Measurements from ENCODE around the gene FAHD1. TPM values are rescaled to one million over a fixed set of nuclear protein-coding genes. Genes with fewer than 3 reads are reported as not detected.
"Not testable (repeated sequence)": the region's sequence is repeated elsewhere in the genome, so short reads cannot be mapped to it uniquely, and the experiment has no call there.

FAHD1 gene
- total RNA-seq, 2 donors from 2014 or later: 13.9 to 14.5 TPM

GRCh38 chr16:1861730-1862129, 34.7 kb downstream of the FAHD1 start:
- Mint-ChIP-seq H3K4me1 (ENCODE audit: low read depth in 2 of 2) (no peaks in the 10 kb centered on the region), H3K4me3 (no peak overlapping the region), H3K27ac (no peak overlapping the region), H3K9me3 (no peaks in the 10 kb centered on the region), H3K36me3 (no peaks in the 10 kb centered on the region), H3K27me3 (peaks cover 35 to 41% of the 10 kb centered on the region in 2 donors)
- DNase-seq (ENCODE audit: low spot score): no peak
- no peak for ATAC-seq

GRCh38 chr16:1862394-1862793, 35.4 kb downstream of the FAHD1 start:
- peaks cover 28 to 36% of the 10 kb centered on the region in 2 donors for H3K27me3 Mint-ChIP-seq
- no peak for DNase-seq (ENCODE audit: low spot score)
- H3K27ac Mint-ChIP-seq: no peak overlapping the region
- no peaks in the 10 kb centered on the region for H3K4me1 Mint-ChIP-seq (ENCODE audit: low read depth in 2 of 2)
- H3K36me3 Mint-ChIP-seq: no peaks in the 10 kb centered on the region
- H3K9me3 Mint-ChIP-seq: no peaks in the 10 kb centered on the region
- no peak for ATAC-seq
- H3K4me3 Mint-ChIP-seq: no peak overlapping the region

DNA sequence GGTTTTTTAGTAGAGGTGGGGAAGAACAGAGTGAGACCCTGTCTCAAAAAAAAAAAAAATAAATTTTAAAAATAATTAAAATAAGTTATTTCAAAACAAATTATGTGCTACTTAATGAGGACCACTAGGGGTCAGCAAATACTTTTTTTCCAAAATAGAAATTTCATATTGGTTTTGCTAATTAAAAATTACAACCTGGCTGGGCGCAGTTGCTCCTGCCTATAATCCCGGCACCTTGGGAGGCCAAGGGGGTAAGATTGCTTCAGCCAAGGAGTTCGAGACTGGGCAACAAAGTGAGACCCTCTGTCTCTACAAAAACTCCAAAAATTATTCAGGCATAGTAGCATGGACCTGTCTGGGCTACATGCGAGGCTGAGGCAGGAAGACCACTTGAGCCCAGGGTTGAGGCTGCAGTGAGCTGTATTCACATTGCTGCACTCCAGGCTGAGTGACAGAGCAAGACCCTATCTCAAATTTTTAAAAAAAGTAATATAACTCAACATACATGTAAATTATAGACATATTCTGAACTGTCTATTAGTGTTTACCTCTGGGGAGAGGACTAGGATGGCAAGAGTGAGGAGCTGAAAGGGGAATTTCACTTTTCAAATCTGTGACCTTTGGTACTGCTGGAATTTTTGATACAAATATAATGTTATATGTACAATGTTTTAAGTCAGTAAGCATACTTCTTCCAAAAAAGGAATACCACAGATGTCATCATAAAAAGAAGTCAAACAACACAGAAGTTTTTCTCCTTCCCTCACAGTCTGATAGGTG, 36.9 kb downstream of the FAHD1 start:
- ATAC-seq: no peak
- no peak for DNase-seq (ENCODE audit: low spot score)
- H3K9me3 Mint-ChIP-seq: no peaks in the 10 kb centered on the region
- peaks cover 17 to 22% of the 10 kb centered on the region in 2 donors for H3K27me3 Mint-ChIP-seq
- H3K36me3 Mint-ChIP-seq: no peaks in the 10 kb centered on the region
- H3K4me1 Mint-ChIP-seq (ENCODE audit: low read depth in 2 of 2): no peaks in the 10 kb centered on the region
- H3K4me3 Mint-ChIP-seq: no peak overlapping the region
- H3K27ac Mint-ChIP-seq: no peak overlapping the region

GRCh38 chr16:1865902-1866690, 39.1 kb downstream of the FAHD1 start:
- H3K27ac Mint-ChIP-seq: no peak overlapping the region
- no peaks in the 10 kb centered on the region for H3K9me3 Mint-ChIP-seq
- no peaks in the 10 kb centered on the region for H3K4me1 Mint-ChIP-seq (ENCODE audit: low read depth in 2 of 2)
- DNase-seq (ENCODE audit: low spot score) (no peak), ATAC-seq (no peak)
- no peaks in the 10 kb centered on the region for H3K36me3 Mint-ChIP-seq
- H3K27me3 Mint-ChIP-seq: peaks cover 2 to 6% of the 10 kb centered on the region in 2 donors
- no peak overlapping the region for H3K4me3 Mint-ChIP-seq

GRCh38 chr16:1870365-1871082, 43.5 kb downstream of the FAHD1 start:
- DNase-seq (ENCODE audit: low spot score): no peak
- H3K36me3 Mint-ChIP-seq: no peaks in the 10 kb centered on the region
- peaks cover 8 to 11% of the 10 kb centered on the region in 2 donors for H3K27me3 Mint-ChIP-seq
- H3K9me3 Mint-ChIP-seq: no peaks in the 10 kb centered on the region
- no peak overlapping the region for H3K27ac Mint-ChIP-seq
- no peak overlapping the region for H3K4me3 Mint-ChIP-seq
- ATAC-seq: no peak
- peaks cover 0 to 4% of the 10 kb centered on the region in 2 donors for H3K4me1 Mint-ChIP-seq (ENCODE audit: low read depth in 2 of 2)

- Mint-ChIP-seq H3K9me3 (no peaks in the 10 kb centered on the region), H3K27ac (no peak within 1 kb of the TSS), H3K27me3 (peaks cover 8 to 14% of the 10 kb centered on the region in 2 donors), H3K4me3 (peak within 1 kb of the TSS; percentile 44), H3K4me1 (ENCODE audit: low read depth in 2 of 2) (peaks cover 0 to 4% of the 10 kb centered on the region in 2 donors), H3K36me3 (no peaks in the 10 kb centered on the region)
- ATAC-seq (peak; percentile 59 to 83), DNase-seq (ENCODE audit: low spot score) (no peak)
Observed at GRCh38 chr16:1871974-1872635, 45.1 kb downstream of the FAHD1 start, which contains the start of gene MEIOB. MEIOB (minus strand) TSS chr16:1872164; CDS start chr16:1868175, 3,989 bp downstream.

DNA sequence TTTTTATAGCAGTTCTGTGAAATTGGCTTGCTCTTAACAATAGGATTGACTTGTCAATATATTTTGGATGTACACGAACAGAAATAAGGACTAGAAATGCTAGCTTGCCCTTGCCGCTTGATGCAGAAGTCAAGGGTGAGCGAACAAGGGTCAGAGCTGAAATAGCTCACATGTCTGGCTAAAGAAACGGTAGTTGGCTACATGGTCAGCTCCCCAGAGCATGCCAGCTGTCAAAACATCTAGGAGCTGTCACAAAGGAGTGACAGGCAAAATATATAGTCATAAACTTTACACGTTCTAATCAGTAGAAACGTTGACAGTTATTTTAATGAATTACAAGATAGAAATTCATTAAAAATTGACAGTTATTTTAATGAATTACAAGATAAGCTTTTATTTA, 47.8 kb downstream of the FAHD1 start:
- no peak overlapping the region for H3K27ac Mint-ChIP-seq
- DNase-seq (ENCODE audit: low spot score) (no peak), ATAC-seq (no peak)
- no peak overlapping the region for H3K4me3 Mint-ChIP-seq
- H3K27me3 Mint-ChIP-seq: peaks cover 13 to 21% of the 10 kb centered on the region in 2 donors
- H3K9me3 Mint-ChIP-seq: no peaks in the 10 kb centered on the region
- H3K4me1 Mint-ChIP-seq (ENCODE audit: low read depth in 2 of 2): peaks cover 0 to 4% of the 10 kb centered on the region in 2 donors
- no peaks in the 10 kb centered on the region for H3K36me3 Mint-ChIP-seq

- H3K27me3 Mint-ChIP-seq: peaks cover 13 to 19% of the 10 kb centered on the region in 2 donors
- H3K9me3 Mint-ChIP-seq; H3K36me3 Mint-ChIP-seq; DNase-seq (ENCODE audit: low spot score); H3K27ac Mint-ChIP-seq; H3K4me3 Mint-ChIP-seq; H3K4me1 Mint-ChIP-seq (ENCODE audit: low read depth in 2 of 2); ATAC-seq: not testable (repeated sequence)
Observed at GRCh38 chr16:1876066-1876465, 49.1 kb downstream of the FAHD1 start.

GRCh38 chr16:1876468-1876867, 49.5 kb downstream of the FAHD1 start:
- ATAC-seq (peak in 1 of 2 donors; percentile 72), DNase-seq (ENCODE audit: low spot score) (no peak)
- no peaks in the 10 kb centered on the region for H3K36me3 Mint-ChIP-seq

DNA sequence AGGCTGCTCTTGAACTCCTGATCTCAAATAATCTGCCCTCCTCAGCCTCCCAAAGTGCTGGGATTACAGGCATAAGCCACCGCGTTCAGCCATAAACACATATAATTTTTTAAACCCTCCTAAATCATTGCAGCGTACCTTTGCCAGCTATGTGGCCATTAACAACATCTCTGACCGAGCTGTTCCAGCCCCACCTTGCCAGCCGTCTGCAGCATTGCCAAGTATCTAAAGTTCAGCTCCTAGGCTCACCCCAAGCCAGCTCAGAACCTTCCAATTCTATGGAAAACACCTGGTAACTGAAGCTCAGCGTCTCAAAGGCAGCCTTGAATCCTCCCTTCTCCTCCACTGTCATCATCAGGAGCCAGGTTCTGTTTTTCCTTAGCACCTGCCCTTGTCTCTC, 50.1 kb downstream of the FAHD1 start:
- Mint-ChIP-seq H3K9me3 (no peaks in the 10 kb centered on the region), H3K27me3 (peaks cover 13 to 18% of the 10 kb centered on the region in 2 donors), H3K27ac (no peak overlapping the region), H3K4me3 (no peak overlapping the region), H3K36me3 (no peaks in the 10 kb centered on the region), H3K4me1 (ENCODE audit: low read depth in 2 of 2) (peaks cover 0 to 4% of the 10 kb centered on the region in 2 donors)
- ATAC-seq (no peak), DNase-seq (ENCODE audit: low spot score) (no peak)

More at GRCh38 chr16:1876468-1876867, 49.5 kb downstream of the FAHD1 start:
- no peak overlapping the region for H3K27ac Mint-ChIP-seq
- peaks cover 13 to 19% of the 10 kb centered on the region in 2 donors for H3K27me3 Mint-ChIP-seq
- peaks cover 0 to 4% of the 10 kb centered on the region in 2 donors for H3K4me1 Mint-ChIP-seq (ENCODE audit: low read depth in 2 of 2)
- no peaks in the 10 kb centered on the region for H3K9me3 Mint-ChIP-seq
- H3K4me3 Mint-ChIP-seq: no peak overlapping the region

DNA sequence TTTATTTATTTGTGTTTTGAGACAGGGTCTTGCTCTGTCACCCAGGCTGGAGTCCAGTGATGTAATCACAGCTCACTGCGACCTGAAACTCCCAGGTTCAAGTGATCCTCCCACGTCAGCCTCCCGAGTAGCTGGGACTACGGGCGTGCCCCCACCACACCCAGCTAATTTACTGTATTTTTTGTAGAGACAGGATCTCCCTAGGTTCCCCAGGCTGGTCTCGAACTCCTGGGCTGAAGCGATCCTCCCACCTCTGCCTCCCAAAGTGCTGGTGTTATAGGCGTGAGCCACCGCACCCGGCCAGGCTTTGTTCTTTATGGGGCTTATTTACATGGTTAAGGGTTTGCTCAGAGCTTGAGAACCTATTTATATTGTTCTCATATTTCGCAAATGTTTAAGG, 50.8 kb downstream of the FAHD1 start:
- H3K4me1 Mint-ChIP-seq (ENCODE audit: low read depth in 2 of 2): no peaks in the 10 kb centered on the region
- no peak for ATAC-seq
- no peak overlapping the region for H3K4me3 Mint-ChIP-seq
- H3K36me3 Mint-ChIP-seq: no peaks in the 10 kb centered on the region
- H3K27ac Mint-ChIP-seq: no peak overlapping the region
- DNase-seq (ENCODE audit: low spot score): no peak
- H3K27me3 Mint-ChIP-seq: peaks cover 13 to 15% of the 10 kb centered on the region in 2 donors
- no peaks in the 10 kb centered on the region for H3K9me3 Mint-ChIP-seq

GRCh38 chr16:1878256-1878655, 51.2 kb downstream of the FAHD1 start:
- Mint-ChIP-seq H3K9me3 (no peaks in the 10 kb centered on the region), H3K27ac (no peak overlapping the region), H3K36me3 (no peaks in the 10 kb centered on the region), H3K27me3 (peaks cover 13 to 15% of the 10 kb centered on the region in 2 donors), H3K4me1 (ENCODE audit: low read depth in 2 of 2) (no peaks in the 10 kb centered on the region), H3K4me3 (no peak overlapping the region)
- no peak for DNase-seq (ENCODE audit: low spot score)
- no peak for ATAC-seq

All from natural killer cell treated with Interleukin-12 subunit alpha and Interleukin-12 subunit beta and Interleukin-15 and Interleukin-18, amount 100 ng/mL, for 72 hours (primary cell).